ENCODE results near the gene UBAC2. TPM values are rescaled to one million over a fixed set of nuclear protein-coding genes. Genes with fewer than 3 reads are reported as not detected.

Gene UBAC2
- total RNA-seq, 2 donors from 2014 or later, result 52.4 to 55.6 TPM

DNA sequence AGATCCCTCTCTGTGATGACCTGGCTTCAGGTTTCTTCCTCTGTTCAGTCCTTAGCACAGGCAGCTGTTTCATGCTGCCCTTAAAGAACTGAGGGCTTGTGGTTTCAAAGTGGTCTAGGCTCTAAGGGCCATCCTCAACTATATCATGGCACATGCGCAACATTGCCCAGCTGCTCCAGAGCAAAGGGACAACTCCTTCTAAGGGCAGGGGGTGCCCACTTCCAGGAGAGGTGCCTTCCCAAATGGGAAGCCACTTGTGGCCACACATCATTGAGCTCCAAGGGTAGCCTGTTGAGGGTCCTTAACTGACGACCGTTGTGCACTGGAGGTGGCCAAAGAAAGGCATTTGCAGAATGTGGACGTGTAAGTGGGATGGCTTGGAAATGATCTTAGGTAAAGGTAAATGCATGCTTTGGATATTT, 99.3 kb downstream of the UBAC2 start:
- ATAC-seq (peak in 1 of 2 donors; percentile 5), DNase-seq (ENCODE audit: low spot score in 2 of 2) (no peak)
- Mint-ChIP-seq H3K27ac (peak overlapping the region; percentile 45 to 86), H3K36me3 (peaks cover 40 to 50% of the 10 kb centered on the region in 2 donors), H3K9me3 (no peaks in the 10 kb centered on the region)

DNA sequence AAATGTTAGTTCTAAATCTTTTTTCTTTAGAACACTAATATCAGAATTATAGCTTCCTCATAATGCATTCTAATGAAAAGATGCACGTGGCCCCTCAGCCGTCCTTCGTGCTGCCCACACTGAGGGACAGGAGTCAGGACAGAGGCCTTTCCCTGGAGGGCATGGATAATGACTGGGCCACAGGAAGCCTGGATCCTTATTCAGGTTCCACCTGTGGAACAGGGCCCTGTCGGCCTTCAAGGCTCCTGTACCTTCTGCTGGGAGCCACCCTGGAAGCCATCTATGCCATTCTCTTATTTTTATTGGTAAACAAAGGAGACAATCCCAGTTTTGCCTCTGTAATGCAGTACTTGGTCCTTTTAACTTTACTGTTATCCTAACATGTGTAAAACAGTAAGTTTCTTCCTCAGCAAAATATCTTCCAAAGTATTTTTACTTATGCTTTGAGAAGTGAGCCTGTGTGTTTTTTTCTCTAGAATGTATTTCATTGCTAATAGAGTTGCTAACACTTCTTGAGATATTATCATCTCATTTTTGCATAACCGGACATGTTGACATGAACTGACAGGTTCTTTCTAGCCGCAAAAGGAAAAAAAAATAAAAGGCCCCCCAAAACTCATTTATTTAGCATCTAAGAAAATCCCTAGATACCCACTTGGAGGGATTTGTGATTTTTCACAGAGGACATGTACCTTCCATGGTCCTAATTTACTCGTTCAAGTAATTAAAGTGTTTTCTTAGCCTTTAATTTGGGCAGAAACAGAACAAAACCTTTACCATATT, 100.6 kb downstream of the UBAC2 start:
- H3K9me3 Mint-ChIP-seq, result no peaks in the 10 kb centered on the region
- H3K36me3 Mint-ChIP-seq, result peaks cover 42 to 53% of the 10 kb centered on the region in 2 donors
- DNase-seq (ENCODE audit: low spot score in 2 of 2), result no peak
- H3K27ac Mint-ChIP-seq, result peak overlapping the region in 1 of 2 donors; percentile 39
- no peak for ATAC-seq

DNA sequence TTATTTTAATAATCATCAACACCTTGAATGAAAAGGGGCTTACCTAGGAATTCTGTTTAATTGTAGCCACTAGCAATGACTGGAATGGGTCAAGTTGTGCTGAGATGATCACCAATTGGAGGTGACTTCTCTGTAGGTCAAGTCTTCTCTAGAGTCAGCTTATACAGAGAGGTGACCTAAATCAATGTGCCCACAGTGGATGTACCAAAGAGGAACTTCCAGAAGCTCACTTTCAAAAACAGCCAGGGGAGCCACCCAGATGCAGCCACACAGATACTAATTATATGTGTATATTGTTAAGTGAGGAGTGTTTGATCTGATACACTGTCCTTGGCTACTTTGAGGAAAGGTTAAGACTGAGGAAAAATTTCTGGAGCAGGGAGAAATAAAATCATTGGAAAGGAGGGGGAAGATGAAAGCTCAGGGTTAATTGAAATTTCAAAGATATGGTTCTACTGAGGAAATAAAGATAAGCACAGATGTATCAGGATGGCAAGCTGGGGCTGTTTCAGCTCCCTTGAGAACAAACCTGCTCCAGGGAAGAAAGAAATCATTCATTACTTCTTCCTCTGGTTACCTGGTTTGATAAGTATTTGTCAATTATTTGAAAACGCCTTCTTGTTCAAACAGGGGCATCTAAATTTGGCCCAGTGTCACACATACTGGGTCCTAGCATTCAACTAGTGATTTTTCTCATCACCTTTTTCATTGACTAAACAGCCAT, 101.4 kb downstream of the UBAC2 start:
- ATAC-seq, result peak in 1 of 2 donors; percentile 17
- peaks cover 46 to 61% of the 10 kb centered on the region in 2 donors for H3K36me3 Mint-ChIP-seq
- no peak for DNase-seq (ENCODE audit: low spot score in 2 of 2)
- H3K27ac Mint-ChIP-seq, result peak overlapping the region; percentile 18 to 94
- H3K9me3 Mint-ChIP-seq, result no peaks in the 10 kb centered on the region

DNA sequence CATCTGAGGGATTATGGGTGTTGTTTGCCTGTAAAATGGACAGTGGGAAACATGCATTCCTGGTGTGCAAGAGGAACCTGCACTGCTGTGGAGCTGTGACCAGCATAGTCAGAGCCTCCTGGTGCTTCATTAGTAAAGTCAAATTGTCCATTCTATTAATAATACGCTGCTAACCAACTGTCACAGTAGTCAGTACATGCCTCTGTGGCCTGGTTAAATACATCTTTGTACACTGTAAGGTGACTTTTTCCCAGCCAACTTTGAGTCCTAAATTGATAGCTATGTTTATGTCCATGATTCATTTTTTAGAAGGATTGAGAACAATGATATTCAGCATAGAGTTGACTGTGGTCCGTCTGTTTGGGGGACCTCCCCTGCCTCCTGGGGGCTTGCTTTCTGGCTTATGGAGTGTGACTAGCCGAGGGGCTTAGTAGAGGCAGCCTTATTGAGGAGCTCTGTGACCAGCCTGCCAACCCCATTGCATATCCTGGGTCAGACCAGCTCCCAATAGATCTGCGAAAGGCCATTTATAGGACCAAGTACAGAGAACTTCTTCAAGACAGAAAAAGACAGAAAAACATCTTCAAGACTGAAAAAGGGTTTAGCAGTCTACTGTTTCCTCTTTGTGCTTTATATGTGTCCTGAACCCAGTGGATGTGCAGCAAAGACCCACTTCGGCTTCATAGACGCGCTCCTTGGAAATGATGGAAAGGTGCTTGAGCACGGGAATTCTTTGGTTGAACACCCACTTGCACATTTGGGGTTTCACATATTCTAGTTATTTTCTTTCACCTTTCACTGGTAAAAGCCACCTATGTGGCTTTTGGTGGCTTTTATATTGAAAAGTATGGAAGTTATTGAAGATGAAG, 102.2 kb downstream of the UBAC2 start:
- DNase-seq (ENCODE audit: low spot score in 2 of 2) (no peak), ATAC-seq (no peak)
- H3K9me3 Mint-ChIP-seq, result no peaks in the 10 kb centered on the region
- peaks cover 47 to 56% of the 10 kb centered on the region in 2 donors for H3K36me3 Mint-ChIP-seq
- peak overlapping the region; percentile 91 to 94 for H3K27ac Mint-ChIP-seq

DNA sequence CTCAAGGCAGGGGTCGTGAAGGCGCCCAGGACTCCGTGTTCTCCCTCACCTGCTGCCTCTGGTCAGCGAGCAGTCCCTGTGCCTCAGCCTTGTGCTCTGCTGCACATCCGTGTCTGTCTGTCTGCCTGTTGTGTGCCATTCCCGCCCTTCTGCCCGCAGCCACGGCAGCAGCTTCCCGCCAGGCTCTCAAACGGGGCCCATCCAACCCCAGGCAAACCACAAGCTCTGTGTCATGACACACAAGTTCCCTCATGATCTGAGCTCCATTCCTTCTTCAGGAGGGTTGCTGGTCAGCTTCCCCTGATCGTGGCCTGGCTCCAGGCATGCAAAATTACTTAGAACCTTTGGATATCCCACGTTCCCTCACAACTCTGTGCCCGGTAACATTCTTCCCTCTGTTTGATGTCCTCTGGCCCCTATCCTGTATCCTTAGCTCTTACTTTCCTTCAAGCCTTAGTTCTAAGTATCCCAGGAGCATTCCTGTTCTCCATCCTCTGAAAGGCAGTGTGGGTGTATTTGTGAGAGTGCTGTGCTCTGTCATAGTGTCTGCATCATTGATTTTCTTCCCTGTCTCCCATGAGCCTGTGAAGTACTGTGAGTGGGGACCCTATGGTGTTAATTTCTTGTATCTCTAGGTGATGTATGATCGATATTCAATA, 103.3 kb downstream of the UBAC2 start:
- ATAC-seq, result peak in 1 of 2 donors; percentile 43
- H3K9me3 Mint-ChIP-seq, result no peaks in the 10 kb centered on the region
- DNase-seq (ENCODE audit: low spot score in 2 of 2), result peak; percentile 48 to 86
- H3K36me3 Mint-ChIP-seq, result peaks cover 50 to 59% of the 10 kb centered on the region in 2 donors
- H3K27ac Mint-ChIP-seq, result peak overlapping the region; percentile 91 to 94

DNA sequence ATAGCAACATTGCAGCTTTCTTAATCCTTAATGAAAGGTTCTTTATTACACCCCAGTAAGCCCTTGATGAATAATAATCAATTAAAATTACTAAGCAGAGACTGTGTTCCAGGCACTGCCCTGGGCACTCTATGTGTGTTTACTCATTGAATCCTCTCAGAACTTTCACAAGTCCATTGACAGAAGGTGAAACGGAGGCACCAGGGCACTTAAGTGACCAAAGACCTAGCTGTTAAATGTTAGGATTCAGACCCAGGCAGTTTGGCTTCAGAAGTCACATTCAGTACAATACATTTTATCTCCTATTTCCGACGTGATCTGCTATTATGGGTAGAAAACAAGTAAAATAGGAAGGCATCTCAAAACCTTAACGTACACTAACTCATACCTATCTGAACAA, 103.9 kb downstream of the UBAC2 start:
- H3K27ac Mint-ChIP-seq, result peak overlapping the region; percentile 91 to 94
- peaks cover 50 to 59% of the 10 kb centered on the region in 2 donors for H3K36me3 Mint-ChIP-seq
- H3K9me3 Mint-ChIP-seq, result no peaks in the 10 kb centered on the region

DNA sequence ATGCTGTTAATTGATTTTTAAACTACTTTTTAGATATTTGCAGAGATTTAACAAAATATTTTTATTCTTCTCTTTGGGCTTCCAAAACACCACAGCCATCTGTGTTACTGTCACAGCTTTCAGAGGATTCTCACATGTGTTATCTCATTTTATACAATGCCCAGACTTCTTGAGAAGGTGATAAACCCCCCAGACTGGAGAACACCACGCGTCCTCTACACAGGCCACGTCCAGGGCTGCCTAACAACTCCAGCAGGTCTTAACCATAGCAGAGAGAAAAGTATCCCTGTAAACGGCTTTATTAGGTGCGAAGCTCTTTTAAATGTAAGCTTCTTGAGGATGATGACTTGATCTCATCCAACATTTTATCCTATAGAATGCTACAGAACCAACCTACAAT, 104.5 kb downstream of the UBAC2 start:
- H3K36me3 Mint-ChIP-seq, result peaks cover 50 to 59% of the 10 kb centered on the region in 2 donors
- H3K9me3 Mint-ChIP-seq, result no peaks in the 10 kb centered on the region
- ATAC-seq (no peak), DNase-seq (ENCODE audit: low spot score in 2 of 2) (no peak)
- peak overlapping the region; percentile 91 to 94 for H3K27ac Mint-ChIP-seq

More for the DNA sequence above, 103.9 kb downstream of the UBAC2 start:
- no peak for ATAC-seq
- no peak for DNase-seq (ENCODE audit: low spot score in 2 of 2)

DNA sequence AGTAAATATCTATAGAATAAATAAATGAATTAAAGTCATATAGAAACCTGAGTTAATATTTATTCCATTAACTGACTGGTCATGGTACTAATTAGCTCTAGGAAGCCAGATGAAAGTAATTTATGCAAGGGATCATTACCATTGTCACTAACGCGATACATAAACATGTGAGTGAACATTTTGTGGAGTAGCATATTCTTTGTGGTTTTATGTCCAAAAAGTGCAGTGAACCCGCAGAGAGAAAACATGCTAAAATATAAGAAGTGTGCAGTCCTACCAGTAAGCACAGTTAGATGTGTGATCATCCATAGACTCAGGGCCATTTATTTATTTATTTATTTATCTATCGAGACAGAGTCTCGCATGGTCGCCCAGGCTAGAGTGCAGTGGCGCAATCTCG, 104.9 kb downstream of the UBAC2 start:
- Mint-ChIP-seq H3K36me3 (peaks cover 50 to 59% of the 10 kb centered on the region in 2 donors), H3K9me3 (no peaks in the 10 kb centered on the region), H3K27ac (peak overlapping the region; percentile 91 to 94)

DNA sequence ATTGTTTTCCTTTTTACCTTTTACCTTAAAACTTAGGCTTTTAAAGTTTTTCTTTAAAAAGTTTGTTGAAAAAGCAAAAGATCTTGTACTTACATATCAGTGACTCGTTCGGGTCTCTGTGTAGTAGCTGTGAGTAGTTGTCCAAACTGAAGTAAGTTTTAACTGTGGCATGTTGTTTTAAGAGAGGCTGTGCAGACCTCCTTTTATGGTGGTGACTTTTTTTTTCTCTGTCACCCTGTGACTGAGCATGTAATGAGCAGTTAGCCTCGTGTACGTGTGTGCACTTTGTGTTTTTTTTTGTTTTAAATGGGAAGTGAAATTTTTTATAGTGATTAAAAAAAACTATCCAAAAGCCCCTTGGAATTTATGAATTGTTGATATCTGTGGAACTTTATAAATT, 106.6 kb downstream of the UBAC2 start, which contains the start of gene GPR183:
TSS of gene GPR183 (minus strand) at position 153 of the 400 bp plus-strand sequence. CDS start 11,254 bp downstream, outside the sequence.
- H3K27ac Mint-ChIP-seq, result peak within 1 kb of the TSS; percentile 91 to 94
- ATAC-seq (peak; percentile 39 to 61), DNase-seq (ENCODE audit: low spot score in 2 of 2) (no peak)
- no peaks in the 10 kb centered on the region for H3K9me3 Mint-ChIP-seq
- peaks cover 45 to 54% of the 10 kb centered on the region in 2 donors for H3K36me3 Mint-ChIP-seq

More for the DNA sequence above, 104.9 kb downstream of the UBAC2 start:
- ATAC-seq (no peak), DNase-seq (ENCODE audit: low spot score in 2 of 2) (no peak)

DNA sequence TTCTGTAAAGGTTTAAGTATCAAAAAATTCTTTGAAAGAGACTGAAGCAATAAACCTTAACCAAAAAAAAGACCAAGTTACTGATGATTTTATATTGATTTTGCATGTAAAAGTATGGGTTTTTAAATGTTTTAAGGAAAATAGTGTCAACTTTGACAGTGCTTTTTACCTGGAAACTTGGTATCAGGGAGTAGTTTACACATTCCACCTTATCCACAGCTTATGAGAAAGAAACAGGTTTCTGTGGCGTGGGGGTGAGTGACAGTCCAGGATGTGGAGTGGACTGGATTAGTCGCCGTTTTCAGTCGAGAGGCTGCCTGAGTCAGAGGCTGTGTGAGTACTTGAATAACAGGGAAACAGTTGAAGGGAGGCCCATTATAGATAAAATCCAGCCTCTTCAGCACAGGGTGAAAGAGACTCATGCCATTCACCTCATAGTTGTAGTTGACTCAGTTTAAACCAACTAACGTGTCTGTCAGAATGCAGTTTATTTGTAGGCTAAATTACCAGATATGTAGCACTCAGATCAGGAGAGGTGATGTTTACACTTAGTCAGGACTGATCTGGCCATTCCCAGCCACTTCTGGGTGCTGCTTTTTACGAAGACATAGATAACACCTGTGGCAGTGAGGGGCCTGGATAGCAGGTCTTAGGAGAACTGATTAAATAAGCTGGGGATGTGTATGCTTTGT, 107.1 kb downstream of the UBAC2 start:
- peak; percentile 67 to 82 for DNase-seq (ENCODE audit: low spot score in 2 of 2)
- Mint-ChIP-seq H3K36me3 (peaks cover 49 to 56% of the 10 kb centered on the region in 2 donors), H3K27ac (peak overlapping the region; percentile 91 to 94), H3K9me3 (no peaks in the 10 kb centered on the region)
- peak; percentile 82 to 85 for ATAC-seq

DNA sequence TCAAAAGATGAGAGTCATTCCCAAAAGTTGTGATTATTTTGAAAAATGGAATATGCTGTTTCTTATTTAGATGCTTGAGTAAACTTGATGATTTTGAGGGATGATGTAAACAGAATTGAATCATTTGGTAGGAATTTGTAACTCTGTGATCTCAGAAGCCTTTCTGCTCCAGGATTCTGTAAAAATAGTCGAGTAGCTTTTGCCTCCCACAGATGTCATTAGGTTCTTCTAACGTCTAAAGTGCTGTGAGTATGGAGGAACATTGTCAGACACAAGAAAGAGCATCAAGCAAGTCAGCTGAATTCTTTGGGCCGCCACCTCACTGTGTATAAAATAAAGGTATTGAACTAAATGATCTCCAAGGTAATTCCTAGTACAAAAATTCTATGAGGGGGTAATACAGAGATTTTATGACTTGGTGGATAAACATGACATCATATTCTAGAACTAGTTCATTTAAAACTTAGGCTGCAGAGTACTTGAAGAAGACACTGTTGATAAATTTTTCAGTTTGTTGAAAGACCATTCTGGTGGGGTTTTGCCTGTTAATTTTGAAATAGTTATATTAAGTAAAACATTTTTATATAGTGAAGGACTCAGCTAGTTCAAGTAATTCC, 107.9 kb downstream of the UBAC2 start:
- H3K27ac Mint-ChIP-seq, result peak overlapping the region; percentile 91 to 94
- ATAC-seq, result no peak
- peaks cover 43 to 48% of the 10 kb centered on the region in 2 donors for H3K36me3 Mint-ChIP-seq

DNA sequence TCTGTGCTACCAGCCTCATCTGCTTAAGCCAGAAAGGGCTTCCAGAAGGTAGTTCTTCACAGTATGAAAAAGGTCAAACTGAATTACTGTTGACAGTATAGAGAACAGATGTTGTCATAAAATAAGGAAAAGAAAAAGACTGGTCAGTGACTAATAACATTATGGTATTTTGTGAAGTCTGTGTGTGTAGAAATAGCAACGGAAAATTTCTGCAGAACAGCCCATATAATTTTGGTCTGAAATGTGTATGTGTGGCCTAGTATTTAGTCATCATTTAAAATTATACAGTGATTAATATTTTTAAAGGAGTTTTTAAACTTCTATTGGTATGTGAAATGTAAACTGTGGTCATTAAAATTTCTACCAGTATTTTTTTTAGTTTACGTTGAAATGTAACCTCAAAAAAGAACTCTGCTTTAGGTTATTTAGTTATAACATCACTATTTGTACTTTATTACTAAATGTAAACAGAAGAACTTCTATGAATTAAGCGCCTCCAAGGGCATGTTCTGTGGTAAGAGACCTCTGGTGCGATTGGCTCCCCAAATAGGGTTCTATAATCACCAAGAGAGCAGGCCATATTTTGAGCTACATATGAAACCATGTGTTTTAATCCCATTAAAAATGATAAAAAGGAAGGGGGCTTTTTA, 109.9 kb downstream of the UBAC2 start:
- no peaks in the 10 kb centered on the region for H3K9me3 Mint-ChIP-seq
- DNase-seq (ENCODE audit: low spot score in 2 of 2) (no peak), ATAC-seq (peak in 1 of 2 donors; percentile 1)
- peaks cover 24 to 29% of the 10 kb centered on the region in 2 donors for H3K36me3 Mint-ChIP-seq
- H3K27ac Mint-ChIP-seq, result peak overlapping the region; percentile 91 to 94

More for the DNA sequence above, 107.9 kb downstream of the UBAC2 start:
- no peak for DNase-seq (ENCODE audit: low spot score in 2 of 2)
- H3K9me3 Mint-ChIP-seq, result no peaks in the 10 kb centered on the region

DNA sequence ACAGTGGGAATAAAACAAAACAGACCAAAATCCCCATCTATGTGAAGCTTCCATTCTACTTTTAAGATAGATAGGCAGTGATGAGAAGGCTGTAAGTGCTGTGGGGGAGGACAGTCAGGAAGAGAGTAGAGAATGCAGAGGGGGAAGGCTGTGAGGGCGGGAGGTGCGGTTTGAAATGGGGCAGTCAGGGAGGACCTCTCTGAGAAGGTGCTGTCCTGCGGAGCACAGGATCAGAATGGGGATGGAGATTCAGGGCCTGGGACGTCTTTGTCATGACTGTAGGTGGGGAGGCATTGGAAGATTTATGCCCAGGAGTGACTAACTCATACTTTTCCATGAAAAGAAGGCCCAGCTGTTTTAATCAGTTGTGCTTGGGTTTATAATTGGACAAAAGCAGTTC, 110.5 kb downstream of the UBAC2 start:
- DNase-seq (ENCODE audit: low spot score in 2 of 2) (no peak), ATAC-seq (peak in 1 of 2 donors; percentile 6)
- H3K27ac Mint-ChIP-seq, result peak overlapping the region; percentile 91 to 94

DNA sequence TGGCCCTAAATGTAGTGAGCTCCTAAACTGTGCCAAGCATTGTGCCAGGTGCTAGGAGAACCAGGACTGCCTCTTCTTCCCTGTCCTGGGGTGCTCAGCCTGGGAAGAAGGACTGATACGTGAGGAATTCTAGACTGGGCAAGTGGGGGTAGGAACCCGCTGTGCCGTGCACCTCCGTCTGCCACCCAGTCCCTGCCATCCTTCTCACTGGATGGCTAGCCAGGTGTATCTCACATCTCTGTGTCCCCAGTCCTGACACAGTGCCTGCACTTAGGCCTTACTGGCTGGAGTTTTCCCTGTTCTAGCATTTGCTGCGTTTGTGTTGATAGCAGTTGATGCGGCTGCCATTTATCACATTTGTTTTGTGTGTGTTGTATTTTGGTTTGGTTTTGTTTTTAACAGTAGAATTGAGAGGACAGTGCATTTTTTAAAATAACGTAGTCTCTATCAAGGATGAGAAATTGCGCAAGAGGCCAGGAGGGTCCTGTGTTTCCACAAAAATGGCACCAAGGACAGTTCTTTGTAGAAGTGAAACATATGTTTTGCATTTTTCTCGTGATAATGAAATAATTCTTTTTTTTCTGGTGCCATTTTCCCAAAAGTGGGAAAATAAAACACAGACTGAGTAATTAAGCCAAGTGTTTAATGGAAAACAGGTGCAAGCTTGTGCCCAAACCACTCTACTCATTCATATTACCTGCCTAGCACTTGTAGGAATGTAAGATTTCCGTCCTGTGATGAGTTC, 111.3 kb downstream of the UBAC2 start:
- Mint-ChIP-seq H3K27ac (peak overlapping the region; percentile 91 to 94), H3K9me3 (no peaks in the 10 kb centered on the region), H3K36me3 (peaks cover 18 to 25% of the 10 kb centered on the region in 2 donors)
- no peak for DNase-seq (ENCODE audit: low spot score in 2 of 2)
- ATAC-seq, result no peak

More for the DNA sequence above, 110.5 kb downstream of the UBAC2 start:
- Mint-ChIP-seq H3K36me3 (peaks cover 18 to 25% of the 10 kb centered on the region in 2 donors), H3K9me3 (no peaks in the 10 kb centered on the region)
